ENCODE results near the gene PFDN2.
"Not testable (repeated sequence)": the region's sequence is repeated elsewhere in the genome, so short reads cannot be mapped to it uniquely, and the experiment has no call there.

PFDN2 gene

DNA sequence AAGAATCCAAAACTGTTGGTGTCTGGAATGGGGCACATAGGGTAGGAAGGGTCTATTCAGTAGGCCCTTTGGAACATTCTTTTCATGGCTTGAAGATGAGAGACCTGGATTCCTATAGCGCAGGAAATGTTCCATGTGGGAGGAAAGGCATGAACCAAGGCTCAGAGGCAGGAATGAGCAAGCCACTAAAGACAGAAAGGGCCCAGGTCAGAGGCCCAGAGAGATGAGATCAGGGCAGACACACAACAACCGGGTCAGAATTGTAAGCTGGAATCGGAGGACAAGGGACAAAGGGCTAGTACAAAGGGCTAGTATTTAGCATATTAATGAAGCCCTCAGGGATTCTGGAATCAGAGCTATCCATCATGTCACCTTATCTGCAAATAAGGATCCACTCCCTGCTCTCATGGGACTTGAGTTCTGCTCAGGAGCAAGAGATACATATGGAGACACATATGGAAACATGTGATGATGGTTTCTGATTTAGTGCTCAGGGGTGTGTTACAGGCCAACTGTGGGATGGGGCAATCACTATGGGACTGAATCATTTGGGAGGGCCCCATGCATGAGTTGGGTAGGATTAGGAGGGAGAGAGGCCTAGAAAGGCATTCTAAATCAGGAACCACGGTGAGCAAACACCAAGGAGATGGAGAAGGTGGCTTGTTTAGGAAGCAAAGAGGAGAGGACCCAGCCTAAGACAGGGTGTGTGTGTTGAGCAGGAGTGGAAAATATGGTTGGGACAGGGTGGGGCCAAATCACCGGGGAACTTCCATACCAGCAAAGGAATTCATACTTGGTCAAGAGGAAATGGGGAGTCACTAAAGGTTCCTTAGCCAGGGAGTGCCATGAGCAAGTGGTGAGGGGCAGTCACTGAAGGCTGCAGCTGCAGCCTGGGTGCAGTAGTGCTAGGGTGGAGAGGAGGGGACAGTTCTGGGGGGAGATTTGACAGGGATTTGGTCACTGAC lies 37.1 kb downstream of the PFDN2 start:
- DNase-seq (ENCODE audit: low spot score), result no peak

GRCh38 chr1:161079436-161080110 lies 38.3 kb downstream of the PFDN2 start:
- no peak for DNase-seq (ENCODE audit: low spot score)

GRCh38 chr1:161077426-161077825 lies 40.4 kb downstream of the PFDN2 start:
- DNase-seq (ENCODE audit: low spot score), result no peak

DNA sequence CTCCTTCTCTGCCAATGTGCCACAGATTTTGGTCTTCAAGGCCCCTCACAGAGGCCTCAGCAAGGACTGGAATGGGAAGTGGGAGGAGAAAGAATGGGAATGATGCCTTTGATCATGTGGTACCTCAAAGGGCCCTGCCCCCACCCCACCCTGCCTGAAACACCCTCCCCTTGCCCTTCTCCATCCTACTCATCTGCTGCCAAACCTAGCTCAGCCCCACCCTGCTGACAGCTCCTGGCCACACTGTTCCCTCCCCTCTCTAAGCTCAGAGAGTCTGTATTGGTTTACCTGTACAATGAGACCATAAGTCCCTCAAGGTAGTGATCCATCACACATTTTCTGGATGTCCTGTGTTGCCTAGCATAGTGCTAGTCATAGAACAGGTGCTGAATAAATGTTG lies 41.4 kb downstream of the PFDN2 start:
- no peak for DNase-seq (ENCODE audit: low spot score)

- no peak for DNase-seq (ENCODE audit: low spot score)
Measured at GRCh38 chr1:161074676-161075368, 43.0 kb downstream of the PFDN2 start.

- no peak for DNase-seq (ENCODE audit: low spot score)
Measured at GRCh38 chr1:161073474-161074121, 44.2 kb downstream of the PFDN2 start.

DNA sequence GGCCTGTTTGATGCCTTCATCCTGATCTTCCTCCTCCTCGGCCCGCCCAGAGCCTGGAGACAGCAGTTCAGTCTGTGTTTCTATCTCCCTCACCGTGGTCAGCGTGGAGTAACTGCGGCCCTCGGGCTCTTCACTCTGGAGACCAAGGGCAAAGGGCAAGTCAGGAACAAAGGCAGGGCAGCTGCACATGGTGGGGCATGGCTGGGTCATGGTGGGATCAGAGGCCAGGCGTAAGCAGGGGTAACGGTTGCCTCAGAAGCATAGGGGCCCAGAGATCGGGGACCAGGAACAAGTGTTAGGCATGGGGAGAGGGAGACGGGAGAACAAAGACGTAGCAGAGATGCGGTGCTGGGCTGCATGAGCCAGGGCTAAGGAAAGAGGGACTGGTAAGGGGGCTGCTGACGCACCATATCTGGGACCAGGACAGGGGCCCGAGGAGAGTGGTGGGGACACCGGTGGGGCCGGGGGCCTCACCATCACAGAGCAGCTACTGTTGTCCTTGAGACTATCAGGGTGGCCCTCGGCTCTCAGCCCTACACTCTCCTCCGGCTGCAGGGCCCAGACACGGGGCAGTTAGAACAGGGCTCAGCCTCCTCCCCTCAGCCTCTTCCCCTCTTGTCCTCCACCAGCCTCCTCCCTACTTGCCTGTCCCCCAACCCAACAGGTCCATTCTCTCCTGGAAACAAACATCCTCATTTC lies 44.9 kb downstream of the PFDN2 start:
- DNase-seq (ENCODE audit: low spot score), result no peak

- DNase-seq (ENCODE audit: low spot score), result peak; percentile 47
Measured at GRCh38 chr1:161071886-161072371, 45.9 kb downstream of the PFDN2 start.

DNA sequence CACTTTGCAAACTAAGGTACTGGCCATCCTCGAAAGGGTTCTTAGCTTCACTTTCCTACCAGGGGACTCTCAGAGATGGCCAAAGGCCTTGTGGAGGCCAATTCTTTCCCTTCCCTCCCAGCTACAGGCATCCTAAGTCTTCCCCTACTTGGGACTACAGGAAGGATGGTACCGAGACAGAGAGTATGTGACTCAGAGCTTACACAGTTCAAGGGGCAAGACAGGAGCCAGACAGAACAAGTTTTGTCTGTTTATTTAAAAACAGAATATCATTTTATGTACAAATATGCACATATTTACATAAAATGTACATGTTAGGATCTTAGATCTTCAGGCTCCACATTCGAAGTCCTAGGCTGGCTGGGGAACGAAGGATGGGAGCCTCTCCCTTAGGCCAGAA lies 47.1 kb downstream of the PFDN2 start:
- no peak for DNase-seq (ENCODE audit: low spot score)

DNA sequence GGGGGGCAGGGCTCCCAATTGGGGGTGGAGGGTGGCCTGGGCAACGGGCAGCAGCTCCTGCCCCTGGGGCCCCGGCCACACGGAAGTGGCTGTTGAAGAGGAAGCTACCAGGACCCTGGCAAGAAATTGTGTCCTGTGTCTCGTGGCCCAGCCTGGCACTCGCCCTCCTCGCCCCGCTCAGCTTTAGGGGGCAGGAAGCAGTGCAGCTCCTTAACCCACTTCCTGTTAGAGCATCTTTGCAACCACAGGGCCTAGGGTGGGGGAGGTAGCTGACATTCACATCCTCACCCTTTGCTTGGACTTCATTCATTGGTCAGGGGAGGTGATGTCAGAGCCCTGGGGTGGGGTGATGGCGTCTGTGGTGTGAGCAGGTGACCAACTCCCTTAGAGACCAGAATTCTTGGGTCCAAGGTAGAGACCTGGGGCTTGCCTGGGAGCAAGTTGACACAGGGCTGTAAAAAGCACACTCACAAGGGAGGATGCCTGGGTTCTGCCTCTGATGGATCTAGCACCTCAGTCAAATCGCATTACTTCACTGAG lies 48.0 kb downstream of the PFDN2 start, which contains the start of gene ARHGAP30:
Gene ARHGAP30, minus strand, starts transcription at position 161 of the 540 bp plus-strand sequence. CDS start 267 bp downstream, outside the sequence.
- peak; percentile 81 for DNase-seq (ENCODE audit: low spot score)

DNA sequence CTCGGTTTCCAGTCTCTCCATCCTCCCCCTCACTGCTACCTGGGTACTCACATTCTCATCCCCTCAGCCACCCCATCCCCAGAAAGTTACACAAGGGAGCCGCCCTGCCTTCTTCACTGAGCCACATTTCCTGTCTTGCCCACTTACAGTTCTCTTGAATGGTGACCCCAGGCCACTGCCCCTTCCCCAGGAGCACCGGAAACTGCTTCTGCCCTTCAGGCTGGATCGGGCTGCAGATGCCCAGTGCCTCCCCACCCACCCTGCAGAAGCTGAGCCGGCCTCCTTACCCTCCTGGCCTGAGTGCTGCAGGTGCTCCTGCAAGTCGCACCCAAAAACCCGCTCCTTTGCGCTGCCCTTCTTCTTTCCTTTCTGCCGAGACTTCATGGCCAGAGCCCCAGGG lies 48.6 kb downstream of the PFDN2 start:
- no peak for DNase-seq (ENCODE audit: low spot score)

- DNase-seq (ENCODE audit: low spot score), result peak; percentile 73
Measured at GRCh38 chr1:161068306-161069234, 49.3 kb downstream of the PFDN2 start.

- no peak for DNase-seq (ENCODE audit: low spot score)
Measured at GRCh38 chr1:161066694-161067093, 51.1 kb downstream of the PFDN2 start.

DNA sequence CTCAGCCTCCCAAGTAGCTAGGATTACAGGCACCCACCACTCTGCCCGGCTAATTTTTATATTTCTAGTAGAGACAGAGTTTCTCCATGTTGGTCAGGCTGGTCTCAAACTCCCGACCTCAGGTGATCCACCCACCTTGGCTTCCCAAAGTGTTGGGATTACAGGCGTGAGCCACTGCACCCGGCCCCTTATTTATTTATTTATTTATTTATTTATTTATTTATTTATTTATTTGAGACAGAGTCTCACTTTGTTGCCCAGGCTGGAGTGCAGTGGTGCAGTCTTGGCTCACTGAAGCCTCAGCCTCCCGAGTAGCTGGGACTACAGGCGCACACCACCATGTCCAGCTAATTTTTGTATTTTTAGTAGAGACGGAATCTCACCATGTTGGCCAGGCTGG lies 52.2 kb downstream of the PFDN2 start:
- DNase-seq (ENCODE audit: low spot score), result not testable (repeated sequence)

DNA sequence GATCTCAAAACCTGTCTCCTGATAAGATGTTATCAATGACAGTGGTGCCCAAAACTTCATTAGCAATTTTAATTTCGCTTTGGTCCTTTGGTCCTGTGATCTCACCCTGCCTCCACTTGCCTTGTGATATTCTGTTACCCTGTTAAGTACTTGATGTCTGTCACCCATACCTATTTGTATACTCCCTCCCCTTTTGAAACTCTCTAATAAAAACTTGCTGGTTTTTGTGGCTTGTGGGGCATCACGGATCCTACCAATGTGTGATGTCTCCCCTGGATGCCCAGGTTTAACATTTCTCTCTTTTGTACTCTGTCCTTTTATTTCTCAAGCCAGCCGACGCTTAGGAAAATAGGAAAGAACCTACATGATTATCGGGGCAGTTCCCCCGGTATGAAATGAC lies 53.9 kb downstream of the PFDN2 start:
- DNase-seq (ENCODE audit: low spot score), result not testable (repeated sequence)

GRCh38 chr1:161061419-161061818 lies 56.4 kb downstream of the PFDN2 start:
- no peak for DNase-seq (ENCODE audit: low spot score)

DNA sequence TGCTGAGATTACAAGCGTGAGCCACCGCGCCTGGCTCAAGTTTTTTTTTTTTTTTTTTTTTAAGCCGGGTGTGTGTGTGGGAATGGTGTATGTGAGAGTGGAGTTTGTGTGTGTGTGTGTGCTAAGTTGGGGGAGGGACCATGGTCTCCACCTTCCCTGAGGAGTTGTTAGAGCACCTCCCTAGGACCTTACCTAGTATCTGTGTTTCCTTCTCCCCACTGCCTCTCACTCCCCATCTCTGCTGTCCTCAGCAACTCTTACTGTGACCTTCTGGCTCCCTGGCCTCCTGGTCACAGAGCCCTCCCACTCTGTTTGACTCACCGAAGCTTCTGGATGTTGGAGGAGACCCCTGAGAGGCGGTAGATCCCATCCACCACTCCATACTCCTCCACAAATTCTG lies 58.5 kb downstream of the PFDN2 start:
- DNase-seq (ENCODE audit: low spot score), result no peak

GRCh38 chr1:161054805-161055204 lies 63.0 kb downstream of the PFDN2 start:
- no peak for DNase-seq (ENCODE audit: low spot score)

- no peak for DNase-seq (ENCODE audit: low spot score)
Measured at GRCh38 chr1:161054232-161054631, 63.6 kb downstream of the PFDN2 start.

- DNase-seq (ENCODE audit: low spot score), result no peak
Measured at GRCh38 chr1:161052899-161053298, 64.9 kb downstream of the PFDN2 start.
